Stimulated activated naive CD4-positive, alpha-beta T cell (primary cell): ENCODE measurements around the gene EYA2.
"Not testable (repeated sequence)": the region's sequence is repeated elsewhere in the genome, so short reads cannot be mapped to it uniquely, and the experiment has no call there.

Experiments used
- DNase-seq, 6 experiments: peaks; one replicate each; lab custom pipeline; 2025; lab: John Stamatoyannopoulos, UW

Gene EYA2

GRCh38 chr20:47142774-47143170 lies 248.1 kb downstream of the EYA2 start:
- DNase-seq = no peak

DNA sequence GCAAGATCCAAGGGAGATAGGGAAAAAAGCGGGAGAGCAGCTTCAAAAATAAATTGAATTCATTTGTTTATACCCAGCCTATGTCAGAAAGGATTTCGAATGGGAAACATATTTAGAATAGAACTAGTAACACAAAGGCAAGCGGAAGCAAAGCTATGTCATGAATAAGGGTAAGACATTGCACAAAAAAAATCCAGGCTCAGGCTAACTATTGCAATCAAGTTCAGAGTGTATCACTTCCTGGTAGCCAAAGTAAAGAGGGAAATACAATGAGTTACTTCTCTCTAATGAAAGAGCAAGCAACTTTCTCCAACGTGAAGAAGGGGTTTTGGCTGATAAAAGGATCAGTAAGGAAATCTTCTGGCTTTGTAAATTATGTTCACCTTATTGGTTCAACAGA lies 249.0 kb downstream of the EYA2 start:
- no peak for DNase-seq

- no peak for DNase-seq
These were observed 249.8 kb downstream of the EYA2 start for GRCh38 chr20:47144463-47144862.

GRCh38 chr20:47146686-47147085 lies 252.0 kb downstream of the EYA2 start:
- DNase-seq = no peak

DNA sequence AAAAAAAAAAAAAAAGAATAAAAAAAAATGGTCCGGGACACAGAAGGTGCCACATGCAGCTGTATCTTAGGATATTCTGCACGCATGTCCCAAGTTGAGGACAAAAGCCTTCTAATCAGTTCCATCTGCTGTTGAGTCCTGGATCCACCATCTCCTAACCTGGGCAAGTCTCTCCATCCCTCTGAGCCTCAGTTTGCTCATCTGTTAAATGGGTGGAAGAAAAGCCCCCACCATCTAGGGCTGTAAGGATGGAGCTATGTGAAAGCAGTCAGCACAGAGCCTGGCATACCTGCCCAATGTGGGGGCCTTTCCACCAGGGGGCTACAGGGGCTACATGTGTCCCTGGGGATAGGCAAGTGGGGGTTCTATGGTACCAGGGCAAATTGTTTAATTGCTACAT lies 253.4 kb downstream of the EYA2 start:
- no peak for DNase-seq

DNA sequence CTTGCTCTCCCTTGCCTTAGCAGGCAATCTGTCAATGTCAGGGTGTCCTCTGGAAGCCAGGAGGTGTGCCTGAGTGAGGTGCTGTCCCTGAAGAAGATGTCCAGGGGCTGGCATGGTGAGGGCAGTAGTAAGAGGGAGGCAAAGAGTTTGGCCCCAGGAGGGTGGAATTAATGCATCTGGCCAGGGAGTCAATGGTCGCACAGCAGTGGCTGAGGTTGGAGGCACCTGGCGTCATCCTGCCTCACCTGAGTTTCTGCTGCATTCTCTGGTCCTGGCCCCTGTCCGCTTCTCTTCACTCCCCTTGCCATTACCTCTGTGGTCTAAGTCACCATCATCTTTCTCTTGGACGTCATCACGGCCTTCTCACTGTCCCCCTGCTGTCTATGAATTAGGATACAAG lies 255.3 kb downstream of the EYA2 start:
- DNase-seq = no peak

GRCh38 chr20:47150403-47151152 lies 255.9 kb downstream of the EYA2 start:
- DNase-seq = no peak

DNA sequence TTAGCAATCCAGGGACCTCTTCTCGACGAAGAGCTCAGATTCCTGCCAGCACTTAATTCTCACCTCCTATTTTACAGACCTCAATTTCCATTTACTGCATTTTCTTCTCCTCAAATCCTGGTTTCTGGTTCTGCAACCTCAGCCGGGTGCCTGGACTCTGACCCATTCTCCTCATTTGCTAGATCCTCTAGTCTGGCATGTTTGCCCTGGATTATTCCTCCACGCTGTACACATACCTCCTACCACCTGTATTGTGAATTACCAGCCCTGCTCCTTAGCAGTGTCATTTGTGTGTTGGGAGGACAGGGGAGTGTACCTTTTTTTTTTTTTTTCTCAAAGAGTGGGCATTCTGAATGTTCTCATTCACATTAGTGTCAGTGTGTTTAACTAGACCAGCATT lies 257.4 kb downstream of the EYA2 start:
- DNase-seq = no peak

- DNase-seq = no peak
These were observed 259.4 kb downstream of the EYA2 start for GRCh38 chr20:47154089-47154488.

DNA sequence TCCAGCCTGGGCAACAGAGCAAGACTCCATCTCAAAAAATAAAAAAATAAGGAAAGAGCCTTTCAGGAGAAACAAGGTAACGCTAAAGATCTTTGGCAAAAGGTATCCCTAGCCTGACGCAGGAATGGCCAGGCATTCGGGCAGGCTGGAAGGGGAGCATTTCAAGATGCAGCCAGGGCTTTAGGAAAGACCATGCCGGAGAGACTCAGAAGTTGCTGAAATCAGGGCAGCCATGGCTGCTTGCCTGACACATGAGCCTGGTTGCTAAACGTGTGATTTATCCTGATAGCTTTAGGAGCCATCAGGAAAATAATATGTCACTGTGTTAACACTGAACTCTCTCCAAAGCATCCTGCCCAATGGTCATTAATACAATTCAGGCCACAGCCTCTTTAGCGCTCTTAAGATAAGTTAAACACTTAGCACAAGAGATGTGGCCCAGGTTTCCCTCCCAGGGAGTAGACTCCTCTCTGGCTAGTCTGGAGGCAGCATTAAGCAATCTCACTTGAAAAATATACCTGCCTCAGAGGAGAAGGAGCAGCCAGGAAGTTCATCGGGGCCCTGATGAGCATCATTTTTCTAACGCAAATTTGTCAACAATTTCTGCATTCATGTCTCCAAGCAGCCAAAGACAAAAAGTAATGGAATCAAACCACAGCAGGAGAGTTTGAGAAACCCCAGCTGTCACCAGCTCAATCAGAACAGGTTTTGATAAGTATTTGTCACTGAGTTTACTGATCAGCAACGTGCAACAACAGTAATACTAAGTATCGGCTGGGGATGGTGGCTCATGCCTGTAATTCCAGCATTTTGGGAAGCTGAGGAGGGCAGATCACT lies 261.9 kb downstream of the EYA2 start:
- DNase-seq = no peak

DNA sequence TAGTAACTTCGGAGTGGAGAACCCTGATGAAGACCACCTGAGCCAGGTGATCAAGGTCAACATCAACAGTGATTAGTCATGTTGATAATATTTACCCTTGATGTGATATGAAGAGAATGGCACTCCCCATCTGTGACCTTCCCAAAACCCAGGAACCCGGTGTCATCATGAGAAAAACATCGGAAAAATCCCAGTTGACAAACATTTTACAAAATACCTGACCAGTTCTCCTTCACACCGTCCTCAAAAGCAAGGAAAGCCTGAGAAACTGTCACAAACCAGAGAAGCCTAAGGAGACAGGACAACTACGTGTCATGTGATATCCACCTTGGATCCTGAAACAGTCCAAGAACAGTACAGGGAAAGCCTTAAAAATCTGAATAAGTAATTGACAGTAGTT lies 264.5 kb downstream of the EYA2 start:
- no peak for DNase-seq

DNA sequence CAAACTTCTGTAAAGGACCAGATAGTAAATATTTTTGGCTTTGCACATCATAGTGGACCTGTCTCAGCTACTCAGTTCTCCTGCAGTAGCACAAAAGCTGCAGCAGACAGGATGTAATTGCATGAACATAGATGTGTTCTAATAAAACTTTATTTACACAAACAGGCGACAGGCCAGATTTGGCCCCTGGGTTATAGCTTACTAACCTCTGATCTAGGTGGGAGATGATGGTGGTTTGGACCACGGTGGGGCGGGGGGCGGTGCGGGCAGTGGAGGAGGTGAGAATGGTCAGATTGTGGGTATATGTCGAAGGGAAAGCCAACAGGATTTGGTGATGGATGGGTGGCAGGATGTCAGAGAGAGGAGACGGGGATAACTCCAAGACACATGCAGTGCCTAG lies 265.6 kb downstream of the EYA2 start:
- no peak for DNase-seq

DNA sequence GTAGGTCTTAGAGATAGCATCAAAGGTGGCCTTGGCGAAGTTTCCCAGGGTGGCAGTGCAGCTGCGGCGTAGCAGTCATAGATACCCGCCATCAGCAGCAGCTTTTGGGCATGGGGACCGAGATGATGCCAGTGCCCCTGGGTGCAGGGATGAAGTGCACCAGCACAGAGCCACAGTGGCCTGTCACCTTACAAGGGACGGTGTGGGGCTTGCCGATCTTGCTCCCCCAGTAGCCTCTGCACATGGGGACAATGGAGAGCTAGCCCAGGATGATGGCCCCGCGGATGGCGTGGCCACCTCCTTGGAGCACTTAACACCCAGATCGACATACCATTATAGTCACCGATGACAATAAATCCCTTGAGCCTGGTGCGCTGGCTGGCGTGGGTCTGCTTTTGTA lies 266.3 kb downstream of the EYA2 start:
- DNase-seq = no peak

DNA sequence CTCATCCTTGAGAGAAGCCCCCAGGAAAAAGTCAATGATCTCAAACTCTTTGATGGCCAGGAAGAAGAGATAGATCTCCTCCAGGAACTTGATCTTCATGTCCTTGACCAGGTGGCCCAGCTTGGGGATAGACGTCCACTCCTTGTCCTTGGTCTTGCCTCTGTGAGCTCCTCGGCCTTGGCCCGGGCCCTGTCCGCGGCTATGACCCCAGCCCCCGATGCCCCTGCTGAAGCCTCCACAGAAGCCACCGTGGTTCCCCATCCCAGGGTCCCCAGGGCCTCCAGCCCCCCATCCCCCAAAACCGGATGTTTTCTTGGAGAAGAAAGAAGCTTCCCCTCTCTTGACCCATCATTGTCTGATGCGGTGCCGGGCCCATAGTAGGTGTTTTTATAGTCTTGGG lies 266.8 kb downstream of the EYA2 start:
- DNase-seq = no peak

DNA sequence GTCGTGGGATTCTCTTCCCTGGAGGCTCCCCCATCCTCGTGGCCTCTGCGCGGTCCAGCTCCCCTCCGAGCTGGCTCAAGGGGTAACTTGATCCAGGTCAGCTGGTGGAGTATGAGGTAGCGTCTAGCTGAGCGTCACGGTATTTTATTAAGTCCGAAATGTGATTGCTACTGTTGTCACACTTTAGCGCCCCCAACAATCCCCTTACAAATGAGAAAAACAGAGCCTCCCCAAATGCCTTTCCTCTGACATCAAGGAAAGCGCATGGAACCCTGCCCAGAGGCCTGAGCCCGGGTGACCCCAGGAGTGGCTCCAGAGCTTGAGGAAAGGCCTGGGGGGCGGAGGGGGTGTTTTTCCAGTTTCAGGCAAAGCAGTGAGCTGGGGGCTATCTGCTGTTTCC lies 269.5 kb downstream of the EYA2 start:
- no peak for DNase-seq

- no peak for DNase-seq
These were observed 270.8 kb downstream of the EYA2 start for GRCh38 chr20:47165376-47165865.

DNA sequence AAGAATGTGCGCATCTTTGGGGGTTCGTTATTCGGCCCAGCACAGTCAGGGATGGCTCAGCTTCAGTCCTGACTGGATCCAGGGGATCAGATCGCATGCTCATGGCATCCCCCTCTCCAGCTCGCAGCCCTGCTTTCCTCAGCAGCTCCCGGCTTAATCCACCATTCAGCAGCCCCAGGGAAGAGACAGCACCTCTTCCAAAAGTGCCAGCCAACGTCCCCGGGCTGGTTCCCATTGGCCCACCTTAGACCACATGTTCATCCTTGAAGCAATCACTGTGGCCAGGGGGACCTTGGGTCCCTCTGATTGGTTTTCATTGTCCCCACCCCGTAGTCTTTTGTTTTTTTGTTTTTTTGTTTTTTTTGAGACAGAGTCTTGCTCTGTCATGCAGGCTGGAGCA lies 273.2 kb downstream of the EYA2 start:
- no peak for DNase-seq

- no peak for DNase-seq
These were observed 277.9 kb downstream of the EYA2 start for GRCh38 chr20:47172579-47172978.

DNA sequence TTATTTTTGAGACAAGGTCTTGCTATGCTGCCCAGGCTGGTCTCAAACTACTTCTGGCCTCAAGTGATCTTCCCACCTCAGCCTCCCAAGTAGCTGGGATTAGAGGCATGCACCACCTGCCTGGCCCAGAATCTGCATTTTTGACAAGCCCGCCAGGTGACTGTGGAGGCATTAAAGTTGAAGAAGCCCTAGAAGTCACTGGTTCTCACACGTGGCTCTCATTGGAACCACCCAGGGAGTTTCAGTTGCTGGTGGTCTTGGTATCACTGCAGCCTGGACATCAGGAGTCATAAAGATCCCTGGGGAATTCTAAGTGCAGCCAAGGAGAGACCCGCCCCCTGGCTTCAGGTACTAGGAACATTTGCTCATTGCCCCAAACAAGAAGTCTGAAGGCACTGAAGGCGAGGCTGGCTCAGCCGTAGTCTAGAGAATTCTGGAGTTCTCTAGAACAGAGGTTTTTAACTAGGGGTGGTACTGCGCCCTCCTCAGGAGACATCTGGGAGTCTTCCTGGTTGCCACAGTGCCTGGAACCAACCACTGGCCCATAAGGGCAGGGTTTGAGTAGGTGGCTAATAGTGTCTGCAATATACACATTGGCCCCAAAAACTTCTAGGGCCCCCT lies 279.1 kb downstream of the EYA2 start:
- DNase-seq = no peak

GRCh38 chr20:47174456-47175243 lies 280.0 kb downstream of the EYA2 start:
- no peak for DNase-seq

DNA sequence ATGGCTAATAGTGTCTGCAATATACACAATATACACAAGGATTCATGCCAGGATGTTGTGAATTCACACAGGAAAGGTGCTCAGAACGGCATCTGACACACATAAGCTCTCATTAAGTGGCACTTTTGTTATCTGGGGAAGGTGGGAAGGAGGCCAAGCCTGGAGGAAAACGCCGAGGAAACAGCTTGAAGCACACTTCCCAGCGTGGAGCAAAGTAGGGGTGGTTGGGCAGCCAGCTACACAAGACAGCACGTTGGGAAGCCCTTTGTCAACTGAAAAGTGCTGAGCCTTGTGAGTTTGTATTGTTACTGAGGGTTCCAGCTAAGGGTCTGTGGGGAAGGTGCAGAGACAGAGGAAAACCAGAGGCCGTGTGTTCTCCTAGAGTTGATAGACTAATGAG lies 280.9 kb downstream of the EYA2 start:
- DNase-seq = no peak

DNA sequence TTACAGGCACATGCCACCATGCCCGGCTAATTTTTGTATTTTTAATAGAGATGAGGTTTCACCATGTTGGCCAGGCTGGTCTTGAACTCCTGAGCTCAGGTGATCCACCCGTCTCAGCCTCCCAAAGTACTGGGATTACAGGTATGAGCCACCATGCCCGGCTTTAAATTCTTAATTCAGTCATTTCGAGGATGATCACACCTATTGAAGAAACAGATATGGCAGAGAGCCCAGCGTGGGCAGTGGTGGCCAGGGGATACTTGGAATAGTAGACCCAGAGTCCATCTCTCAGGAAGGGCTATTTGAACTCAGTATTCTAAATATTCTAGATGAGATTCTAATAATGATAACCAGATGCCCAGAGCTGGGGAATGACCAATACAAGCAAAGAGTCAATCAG lies 281.6 kb downstream of the EYA2 start:
- DNase-seq = not testable (repeated sequence)
